HT1080 (cell line): ENCODE data around the gene AP3D1. TPM values are rescaled to one million over a fixed set of nuclear protein-coding genes. Genes with fewer than 3 reads are reported as not detected.

Source experiments
- DNase-seq: peaks from one replicate; pipeline ENCODE4 v3.0.0-alpha.2; 2015; ENCODE audit warnings: low read depth
- total RNA-seq: library from RNA; depleted of rRNA; stranded (reverse); fragments of >200 nt; shearing (Covaris generic); gene quantifications from 2 replicates; pipeline ENCODE4 v1.2.3, GENCODE V29; 2014; rRNA removed

The AP3D1 gene
- total RNA-seq, 1 experiment from 2014 or later, result 146 TPM

GRCh38 chr19:2050991-2051772, 100.2 kb downstream of the AP3D1 start, which contains the start of gene MKNK2:
MKNK2 (minus strand) TSS chr19:2051244; CDS start chr19:2050851, 393 bp downstream.
- DNase-seq, result peak; percentile 73

Other genes with a start within 250 kb of the AP3D1 start
- 10.1 and 15.8 TPM in 2 replicates for gene ADAT3, start 246.2 kb downstream of the AP3D1 start, total RNA-seq
- gene SCAMP4, start 246.2 kb downstream of the AP3D1 start, total RNA-seq, result 31.8 and 43.5 TPM in 2 replicates
- gene CSNK1G2, start 210.4 kb downstream of the AP3D1 start, total RNA-seq, result 91.9 and 111 TPM in 2 replicates
- 51.8 and 66.6 TPM in 2 replicates for gene BTBD2, start 135.9 kb downstream of the AP3D1 start, total RNA-seq
- 91.4 and 112 TPM in 2 replicates for gene MKNK2, start 100.3 kb downstream of the AP3D1 start, total RNA-seq
- 14.8 and 25.0 TPM in 2 replicates for gene MOB3A, start 55.2 kb downstream of the AP3D1 start, total RNA-seq
- gene IZUMO4, start 54.7 kb downstream of the AP3D1 start, total RNA-seq, result 1.7 and 2.8 TPM in 2 replicates
- 8.5 and 10.0 TPM in 2 replicates for gene DOT1L, start 12.4 kb upstream of the AP3D1 start, total RNA-seq
- gene PLEKHJ1, start 84.8 kb upstream of the AP3D1 start, total RNA-seq, result 146 and 152 TPM in 2 replicates
- 71.2 and 91.0 TPM in 2 replicates for gene SF3A2, start 85.3 kb upstream of the AP3D1 start, total RNA-seq
- gene AMH, start 97.8 kb upstream of the AP3D1 start, total RNA-seq, result 7.2 and 10.6 TPM in 2 replicates
- not detected in 2 replicates for gene JSRP1, start 104.9 kb upstream of the AP3D1 start, total RNA-seq
- 0.03 and 0.35 TPM in 2 replicates for gene PEAK3, start 130.6 kb upstream of the AP3D1 start, total RNA-seq
- gene LINGO3, start 156.6 kb upstream of the AP3D1 start, total RNA-seq, result not detected in 2 replicates
- 280 and 379 TPM in 2 replicates for gene LSM7, start 177.0 kb upstream of the AP3D1 start, total RNA-seq
- gene SPPL2B, start 177.1 kb upstream of the AP3D1 start, total RNA-seq, result 13.4 and 16.2 TPM in 2 replicates
- not detected in 2 replicates for gene TMPRSS9, start 208.7 kb upstream of the AP3D1 start, total RNA-seq